22Rv1 (cell line): Measurements from ENCODE around the gene KIF3A.

Source experiments
- ZFX ChIP-seq: fragments of 450-650 bp; IDR thresholded peaks from 2 replicates; pipeline ENCODE4 v1.6.1; 2017; ENCODE audit warnings: antibody characterized with exemption, borderline replicate concordance
- TF ChIP-seq, protein P1 (sequence below): fragments of 450-650 bp; IDR thresholded peaks from 2 replicates; pipeline ENCODE4 v1.5.1; 2017; ENCODE audit warnings: mild to moderate bottlenecking

- TF ChIP-seq, protein P1, sequence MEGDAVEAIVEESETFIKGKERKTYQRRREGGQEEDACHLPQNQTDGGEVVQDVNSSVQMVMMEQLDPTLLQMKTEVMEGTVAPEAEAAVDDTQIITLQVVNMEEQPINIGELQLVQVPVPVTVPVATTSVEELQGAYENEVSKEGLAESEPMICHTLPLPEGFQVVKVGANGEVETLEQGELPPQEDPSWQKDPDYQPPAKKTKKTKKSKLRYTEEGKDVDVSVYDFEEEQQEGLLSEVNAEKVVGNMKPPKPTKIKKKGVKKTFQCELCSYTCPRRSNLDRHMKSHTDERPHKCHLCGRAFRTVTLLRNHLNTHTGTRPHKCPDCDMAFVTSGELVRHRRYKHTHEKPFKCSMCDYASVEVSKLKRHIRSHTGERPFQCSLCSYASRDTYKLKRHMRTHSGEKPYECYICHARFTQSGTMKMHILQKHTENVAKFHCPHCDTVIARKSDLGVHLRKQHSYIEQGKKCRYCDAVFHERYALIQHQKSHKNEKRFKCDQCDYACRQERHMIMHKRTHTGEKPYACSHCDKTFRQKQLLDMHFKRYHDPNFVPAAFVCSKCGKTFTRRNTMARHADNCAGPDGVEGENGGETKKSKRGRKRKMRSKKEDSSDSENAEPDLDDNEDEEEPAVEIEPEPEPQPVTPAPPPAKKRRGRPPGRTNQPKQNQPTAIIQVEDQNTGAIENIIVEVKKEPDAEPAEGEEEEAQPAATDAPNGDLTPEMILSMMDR = no peak
- no peak for TF ChIP-seq ZFX
Measured at GRCh38 chr5:132667309-132667708, 70.0 kb downstream of the KIF3A start.
